Stimulated activated CD8-positive, alpha-beta memory T cell treated with anti-CD3 and anti-CD28 coated beads, Interleukin-7, amount 100 ng/mL, for 4 hours (primary cell): ENCODE data around the gene SASS6.
A peak's percentile ranks its signal among the peaks of the same experiment; 100 is the strongest.

Source experiments
- DNase-seq, 2 donors: peaks; one replicate each; pipeline ENCODE4 v3.0.0-alpha.2; 2020; ENCODE audit warnings: low read depth in 2 of 2

The SASS6 gene, protein sequence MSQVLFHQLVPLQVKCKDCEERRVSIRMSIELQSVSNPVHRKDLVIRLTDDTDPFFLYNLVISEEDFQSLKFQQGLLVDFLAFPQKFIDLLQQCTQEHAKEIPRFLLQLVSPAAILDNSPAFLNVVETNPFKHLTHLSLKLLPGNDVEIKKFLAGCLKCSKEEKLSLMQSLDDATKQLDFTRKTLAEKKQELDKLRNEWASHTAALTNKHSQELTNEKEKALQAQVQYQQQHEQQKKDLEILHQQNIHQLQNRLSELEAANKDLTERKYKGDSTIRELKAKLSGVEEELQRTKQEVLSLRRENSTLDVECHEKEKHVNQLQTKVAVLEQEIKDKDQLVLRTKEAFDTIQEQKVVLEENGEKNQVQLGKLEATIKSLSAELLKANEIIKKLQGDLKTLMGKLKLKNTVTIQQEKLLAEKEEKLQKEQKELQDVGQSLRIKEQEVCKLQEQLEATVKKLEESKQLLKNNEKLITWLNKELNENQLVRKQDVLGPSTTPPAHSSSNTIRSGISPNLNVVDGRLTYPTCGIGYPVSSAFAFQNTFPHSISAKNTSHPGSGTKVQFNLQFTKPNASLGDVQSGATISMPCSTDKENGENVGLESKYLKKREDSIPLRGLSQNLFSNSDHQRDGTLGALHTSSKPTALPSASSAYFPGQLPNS

GRCh38 chr1:100132566-100133477 lies at the start of gene SASS6, which contains the start of gene TRMT13:
SASS6 (minus strand) TSS chr1:100132930; CDS start chr1:100132814, 116 bp downstream.
TRMT13 (plus strand) TSS chr1:100133163; CDS start chr1:100133169, 6 bp downstream.
- peak; percentile 92 to 96 for DNase-seq

DNA sequence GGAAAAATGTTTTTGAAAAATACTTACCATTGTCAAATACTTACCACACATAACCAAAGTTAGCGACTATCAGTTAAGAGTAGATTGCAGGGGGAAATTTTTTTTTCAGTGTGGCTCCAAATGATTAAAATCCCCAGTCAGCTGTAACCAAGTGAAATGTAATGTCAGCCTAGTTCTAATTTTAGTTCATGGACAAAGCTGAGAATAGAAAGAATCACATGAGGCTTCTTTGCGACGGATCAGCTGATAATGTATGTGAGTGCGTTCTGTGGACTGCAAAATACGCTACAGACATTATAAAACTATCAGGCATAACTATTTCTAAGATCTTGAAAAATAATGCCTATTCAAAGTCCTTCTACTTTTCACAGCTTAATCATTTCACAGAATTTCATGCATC lies 45.4 kb upstream of the SASS6 start, which contains the start of gene LRRC39:
Gene LRRC39, minus strand, starts transcription at position 166 of the 400 bp plus-strand sequence. CDS start 9,740 bp downstream, outside the sequence.
- no peak for DNase-seq

- no peak for DNase-seq
These were observed 44.7 kb upstream of the SASS6 start for GRCh38 chr1:100177295-100178041.

- no peak for DNase-seq
These were observed 35.3 kb upstream of the SASS6 start for GRCh38 chr1:100168051-100168450.

GRCh38 chr1:100164702-100165101 lies 32.0 kb upstream of the SASS6 start:
- no peak for DNase-seq

DNA sequence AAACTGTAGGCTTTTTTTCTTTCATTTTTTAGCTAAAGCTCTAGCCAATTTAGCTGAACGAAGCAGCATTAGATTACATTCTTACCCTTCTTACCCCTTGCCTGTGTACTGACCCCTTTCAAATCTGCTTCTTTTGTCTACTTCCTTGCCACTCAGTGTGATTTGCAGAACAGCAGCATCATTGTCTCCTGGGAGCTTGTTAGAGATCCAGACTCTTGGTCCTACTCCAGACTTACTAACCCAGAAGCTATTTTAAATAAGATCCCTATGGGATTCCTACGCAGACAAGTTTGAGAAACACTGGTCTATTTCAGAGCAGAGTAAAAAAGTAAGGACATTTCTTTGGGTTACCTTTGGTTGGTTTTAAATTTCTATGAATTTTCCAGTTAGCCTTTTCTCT lies 31.5 kb upstream of the SASS6 start:
- no peak for DNase-seq

DNA sequence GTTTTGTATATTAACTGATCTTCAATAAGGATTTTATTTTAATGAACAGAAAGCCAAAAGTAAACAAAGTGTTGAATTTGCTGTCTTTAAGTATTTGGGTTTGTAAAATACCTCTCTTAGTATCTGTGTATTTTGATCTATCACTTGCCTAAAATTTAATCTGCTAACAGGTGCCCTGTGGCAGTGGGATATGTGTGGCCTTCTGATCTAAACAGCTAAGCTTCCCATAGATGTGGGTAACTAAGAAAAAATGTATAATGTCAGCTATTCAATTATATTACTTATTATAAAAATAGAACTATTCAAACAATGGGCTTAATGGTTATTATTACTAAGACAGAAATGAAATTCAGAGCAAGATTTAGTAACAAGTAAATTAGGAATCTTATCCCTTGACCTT lies 30.2 kb upstream of the SASS6 start:
- DNase-seq = no peak

DNA sequence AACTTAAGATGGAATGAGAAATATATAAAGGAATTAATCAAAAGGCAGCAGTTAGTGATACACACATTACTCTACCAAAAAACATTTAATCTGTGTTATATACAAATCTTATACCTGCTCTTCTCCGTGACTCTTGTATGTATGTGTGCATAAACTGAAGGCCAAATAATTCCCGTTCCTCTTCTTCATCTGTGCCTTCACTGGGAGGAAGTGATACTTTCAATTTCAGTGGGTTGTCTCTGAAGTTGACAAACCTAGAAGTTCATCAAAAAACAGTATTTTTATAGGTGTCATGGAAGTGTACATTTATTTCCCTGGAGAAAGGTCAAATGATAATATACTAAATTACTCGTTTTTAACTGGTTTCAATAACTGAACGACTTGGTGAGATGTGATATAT lies 19.5 kb upstream of the SASS6 start:
- no peak for DNase-seq

DNA sequence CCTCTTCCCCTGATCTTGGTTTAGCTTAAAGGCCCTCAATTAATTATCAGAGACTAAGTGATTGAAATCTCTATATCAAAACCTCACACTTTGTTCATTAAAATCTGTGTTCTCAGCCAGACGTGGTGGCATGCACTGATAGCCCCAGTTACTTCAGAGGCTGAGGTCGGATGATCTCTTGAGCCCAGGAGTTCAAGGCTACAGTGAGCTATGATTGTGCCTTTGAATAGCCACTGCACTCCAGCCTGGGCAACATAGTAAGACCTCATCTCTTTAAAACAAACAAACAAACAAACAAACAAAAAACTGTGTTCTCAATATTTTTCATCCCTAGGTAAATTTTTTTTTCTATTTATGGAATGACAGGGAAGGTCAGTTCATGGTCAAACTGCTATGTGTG lies 18.9 kb upstream of the SASS6 start:
- DNase-seq = no peak

DNA sequence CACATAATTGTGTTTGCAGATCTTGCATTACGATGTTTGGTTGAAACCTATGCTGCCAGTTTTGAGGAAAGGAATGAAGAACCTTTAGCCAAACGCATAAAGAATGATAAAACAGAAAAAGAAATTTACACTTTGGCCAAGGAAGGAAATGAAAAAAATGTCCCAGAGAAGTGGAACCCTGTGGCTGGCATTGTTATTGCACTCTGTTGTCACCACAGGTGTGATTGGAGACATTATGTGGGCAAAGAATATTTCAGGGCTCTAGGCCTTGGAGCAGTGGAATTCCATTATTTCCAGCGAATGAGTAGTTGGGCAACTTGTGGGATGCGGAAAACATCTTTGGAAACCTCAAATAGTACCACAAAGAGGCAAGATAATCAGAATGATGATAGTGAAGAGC lies 15.1 kb upstream of the SASS6 start:
- no peak for DNase-seq

GRCh38 chr1:100146958-100147357 lies 14.2 kb upstream of the SASS6 start:
- DNase-seq = no peak

- no peak for DNase-seq
These were observed 12.4 kb upstream of the SASS6 start for GRCh38 chr1:100145116-100145515.

DNA sequence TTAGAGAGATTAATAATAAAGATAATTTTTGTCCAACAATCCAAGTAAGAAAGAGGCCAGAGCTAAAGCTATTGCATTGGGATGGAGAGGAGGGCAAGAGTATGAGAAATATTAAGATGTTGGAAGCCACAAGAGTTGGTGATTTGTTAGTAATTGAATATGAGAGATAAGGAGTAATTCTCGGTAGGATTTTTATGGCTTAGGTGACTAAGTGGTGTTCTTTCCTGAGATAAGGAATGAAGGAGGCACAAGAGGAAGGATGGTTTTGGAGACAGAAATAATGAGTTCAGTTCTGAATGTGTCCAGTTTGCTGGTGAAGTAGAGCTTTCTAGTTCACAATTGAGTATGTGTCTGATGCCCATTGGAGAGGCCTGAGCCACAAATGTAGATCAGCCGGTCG lies 9.6 kb upstream of the SASS6 start:
- no peak for DNase-seq

DNA sequence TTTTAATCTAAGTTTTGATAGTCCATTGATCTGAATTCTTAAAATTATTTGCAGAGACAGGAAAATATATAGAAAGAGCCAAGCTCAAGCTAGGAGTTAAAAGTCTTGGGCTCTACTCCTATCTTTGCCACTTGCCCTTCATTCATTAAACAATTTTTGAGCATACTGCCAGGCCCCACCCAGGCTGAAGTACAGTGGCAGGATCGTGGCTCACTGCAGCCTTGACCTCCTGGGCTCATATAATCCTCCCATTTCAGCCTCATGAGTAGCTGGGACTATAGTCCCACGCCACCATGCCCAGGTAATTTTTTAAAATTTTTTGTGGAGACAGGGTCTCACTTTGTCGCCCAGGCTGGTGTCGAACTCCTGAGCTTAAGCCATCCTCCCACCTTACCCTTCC lies 8.5 kb upstream of the SASS6 start:
- no peak for DNase-seq

DNA sequence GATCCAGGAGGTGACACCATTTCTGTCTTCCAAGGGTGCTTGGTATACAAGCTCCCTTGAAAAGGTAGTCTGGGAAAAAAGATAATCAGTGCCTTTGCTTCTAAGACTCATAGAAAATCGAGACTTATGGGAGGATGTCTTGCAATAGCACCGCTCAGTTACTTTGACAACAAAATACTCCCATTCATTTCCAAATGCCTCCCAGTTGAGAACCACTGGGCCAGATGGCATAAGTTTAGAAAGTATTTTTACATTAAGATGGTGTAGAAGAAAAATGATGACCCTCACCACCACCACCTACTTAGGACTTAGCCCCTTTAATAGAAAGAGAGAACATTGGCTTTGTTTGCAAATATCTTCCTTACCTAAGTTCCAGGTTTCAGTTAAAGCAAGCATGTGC lies 4.9 kb upstream of the SASS6 start:
- DNase-seq = no peak

GRCh38 chr1:100134872-100135271 lies 2.1 kb upstream of the SASS6 start:
- no peak for DNase-seq

- DNase-seq = no peak
These were observed 1.1 kb downstream of the SASS6 start for GRCh38 chr1:100131623-100132022.

GRCh38 chr1:100130552-100131077 lies 2.1 kb downstream of the SASS6 start:
- no peak for DNase-seq

- no peak for DNase-seq
These were observed 5.5 kb downstream of the SASS6 start for GRCh38 chr1:100127226-100127625.

DNA sequence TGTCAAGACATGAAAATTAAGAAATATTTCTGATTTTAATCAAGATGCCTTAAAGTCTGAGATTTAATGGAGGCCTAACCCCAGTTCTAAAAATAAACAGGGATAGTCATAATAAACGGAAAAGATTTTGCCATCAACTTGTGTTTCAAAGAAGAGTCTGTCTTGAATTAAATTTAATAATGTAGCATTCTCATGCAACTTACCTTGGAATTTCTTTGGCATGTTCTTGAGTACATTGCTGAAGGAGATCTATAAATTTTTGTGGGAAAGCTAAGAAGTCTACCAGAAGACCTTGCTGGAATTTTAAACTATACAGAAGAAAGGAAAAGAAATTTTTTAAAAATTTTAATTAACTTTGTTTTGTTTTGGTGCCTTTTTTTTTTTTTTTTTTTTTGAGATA lies 10.6 kb downstream of the SASS6 start:
- DNase-seq = no peak

DNA sequence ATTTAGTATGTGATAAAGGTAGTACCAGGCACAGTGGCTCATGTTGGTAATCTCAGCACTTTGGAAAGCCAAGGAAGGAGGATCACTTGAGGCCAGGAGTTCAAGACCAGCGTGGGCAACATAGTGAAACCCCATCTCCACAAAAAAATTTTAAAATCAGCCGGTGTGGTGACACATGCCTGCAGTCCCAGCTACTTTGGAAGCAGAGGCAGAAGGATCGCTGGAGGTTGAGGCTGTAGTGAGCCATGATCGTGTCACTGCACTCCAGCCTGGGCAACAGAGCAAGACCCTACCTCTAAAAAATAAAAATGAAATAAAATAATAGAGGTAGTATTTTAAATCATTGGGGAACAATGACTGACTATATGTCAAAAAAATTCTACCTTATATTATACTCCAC lies 17.2 kb downstream of the SASS6 start:
- no peak for DNase-seq
